AML-193 (cell line): ENCODE results near the gene CPNE4.

ENCODE experiments used
- DNase-seq, 2 experiments: peaks; one replicate each; lab custom pipeline; 2025; lab: John Stamatoyannopoulos, UW

The CPNE4 gene

DNA sequence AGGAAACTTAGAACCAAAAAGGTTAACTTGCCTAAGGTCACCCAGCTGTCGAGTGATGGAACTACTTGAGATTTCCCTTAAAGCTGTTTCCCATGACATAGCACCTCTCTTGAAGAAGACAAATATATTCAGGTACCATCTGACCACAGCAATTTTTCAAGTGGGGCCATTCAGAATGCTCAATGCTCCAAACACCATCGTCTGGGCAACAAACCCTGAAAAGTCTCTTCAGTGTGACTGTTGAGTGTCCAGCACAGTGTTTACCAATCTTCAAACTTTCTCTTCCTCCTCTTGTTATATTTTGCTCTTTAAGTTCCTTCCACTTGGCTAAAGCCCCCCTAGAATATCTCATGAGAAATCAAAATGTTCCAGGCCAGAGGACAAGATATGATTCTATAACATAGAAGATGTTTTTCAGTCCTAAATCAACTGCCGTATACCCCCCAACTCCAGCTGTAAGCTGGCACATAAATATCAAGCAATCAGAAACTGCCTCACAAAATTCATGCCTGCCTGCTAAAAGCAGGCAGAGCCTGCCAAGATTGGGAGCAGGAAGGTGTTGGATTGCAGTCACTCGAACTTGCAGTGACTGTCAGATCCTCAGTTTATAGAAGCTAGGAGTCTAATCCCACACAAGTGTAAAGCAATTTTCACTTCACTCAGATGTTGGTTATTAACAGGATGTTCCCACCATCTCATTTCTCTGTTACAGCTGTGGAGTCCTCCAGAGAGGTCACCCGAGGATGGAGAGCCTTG, 301.6 kb downstream of the CPNE4 start:
- no peak for DNase-seq

DNA sequence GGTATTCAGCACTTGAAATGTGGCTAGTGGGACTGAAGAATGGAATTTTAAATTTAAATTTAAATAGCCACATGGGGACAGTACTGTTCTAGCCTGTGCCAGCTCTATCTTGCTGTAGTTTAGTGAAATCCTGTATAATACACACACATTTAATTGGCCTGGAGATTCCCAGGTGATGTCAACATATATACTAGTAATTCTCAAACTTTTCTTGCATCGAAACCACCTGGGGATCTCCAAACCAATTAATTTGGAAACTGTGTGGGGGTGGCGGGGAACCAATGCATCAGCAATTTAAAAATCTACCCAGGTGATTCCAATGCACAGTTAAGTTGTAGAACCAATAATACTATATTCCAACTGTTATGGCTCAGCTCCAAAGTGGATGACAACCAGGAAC, 303.1 kb downstream of the CPNE4 start:
- DNase-seq = no peak

DNA sequence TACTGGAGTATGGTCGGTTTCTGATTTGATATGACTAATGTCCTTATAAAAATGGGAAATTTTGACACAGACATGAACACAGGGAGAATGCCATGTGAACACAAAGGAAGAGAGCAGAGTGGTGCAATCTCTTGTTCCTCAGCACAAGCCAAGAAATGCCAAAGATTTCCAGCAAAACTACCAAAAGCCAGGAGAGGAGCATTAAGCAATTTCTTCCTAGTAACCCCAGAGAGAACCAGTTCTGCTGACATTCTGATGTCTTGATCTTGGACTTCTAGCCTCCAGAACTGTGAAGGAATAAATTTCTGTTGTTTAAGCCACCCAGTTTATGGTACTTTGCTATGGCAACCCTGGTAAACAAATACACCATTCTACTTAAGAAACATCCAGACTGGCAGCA, 304.2 kb downstream of the CPNE4 start:
- no peak for DNase-seq

DNA sequence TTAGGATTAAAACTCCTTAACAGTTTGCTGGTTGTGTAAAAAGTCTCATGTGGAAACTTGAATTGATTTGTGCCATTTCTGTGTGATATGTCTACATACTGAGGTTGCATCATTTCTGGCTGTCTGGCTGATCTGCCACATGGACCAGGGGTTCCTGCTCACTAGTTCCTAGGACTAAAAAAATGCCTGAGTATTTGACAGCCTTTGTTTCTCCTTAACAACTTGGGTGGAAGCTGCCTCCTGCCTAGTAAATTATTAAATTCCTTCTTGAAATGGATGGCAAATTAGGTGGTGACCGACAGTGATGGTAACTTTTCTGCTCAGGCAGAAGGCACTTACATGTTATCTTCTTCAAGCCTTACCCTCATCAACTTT, 305.2 kb downstream of the CPNE4 start:
- no peak for DNase-seq

DNA sequence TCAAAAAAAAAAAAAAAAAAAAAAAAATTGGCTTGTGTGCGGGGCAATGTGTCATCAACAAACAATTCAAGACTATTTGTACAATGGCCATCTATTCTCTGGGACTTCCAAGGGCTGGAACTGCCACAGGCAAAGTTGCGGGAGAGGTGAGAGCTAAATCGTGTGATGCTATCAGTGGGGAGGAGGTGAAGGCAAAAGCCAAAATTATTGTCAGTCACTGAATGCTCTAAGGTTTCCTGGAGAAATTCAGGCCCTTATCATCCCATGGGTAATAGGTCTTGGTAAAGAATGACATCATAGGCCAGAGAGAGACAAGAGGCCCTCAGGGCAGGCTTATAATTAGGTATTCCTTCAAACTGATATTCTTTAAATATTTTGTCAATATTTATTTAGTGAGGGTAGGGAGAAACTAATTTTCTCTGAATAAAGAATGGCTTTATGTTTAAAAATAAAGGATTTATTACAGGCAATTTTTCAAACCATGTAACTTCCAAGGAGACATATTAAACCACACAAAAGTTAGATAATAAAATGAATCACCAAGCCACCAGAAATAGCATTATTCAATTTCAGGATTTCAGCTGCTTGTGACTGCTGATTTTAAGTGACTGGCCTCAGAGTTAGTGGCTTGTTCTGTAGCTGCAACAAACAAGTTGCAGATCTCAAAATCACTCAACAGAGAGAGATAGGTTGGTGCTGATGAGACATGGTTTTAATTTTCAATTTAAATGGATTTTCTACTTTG, 305.7 kb downstream of the CPNE4 start:
- no peak for DNase-seq

DNA sequence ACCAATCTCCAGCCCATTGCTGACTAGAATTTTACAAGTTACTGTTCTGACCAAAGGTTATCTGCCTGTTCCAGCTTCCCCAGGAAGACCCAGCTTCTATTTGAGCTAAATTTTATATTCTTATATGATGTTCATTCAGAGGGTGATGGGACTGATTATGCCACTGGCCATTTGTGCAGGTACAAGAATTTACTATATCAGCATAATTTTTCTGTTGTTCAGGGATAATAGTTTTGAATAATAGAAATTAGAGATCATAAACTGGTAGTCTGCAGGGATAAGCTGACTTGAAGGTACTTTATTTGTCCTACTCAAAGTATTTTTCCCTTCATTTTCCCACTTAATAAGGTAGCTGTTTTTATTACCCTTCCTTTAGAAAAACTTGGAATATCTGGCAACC, 309.4 kb downstream of the CPNE4 start:
- no peak for DNase-seq

DNA sequence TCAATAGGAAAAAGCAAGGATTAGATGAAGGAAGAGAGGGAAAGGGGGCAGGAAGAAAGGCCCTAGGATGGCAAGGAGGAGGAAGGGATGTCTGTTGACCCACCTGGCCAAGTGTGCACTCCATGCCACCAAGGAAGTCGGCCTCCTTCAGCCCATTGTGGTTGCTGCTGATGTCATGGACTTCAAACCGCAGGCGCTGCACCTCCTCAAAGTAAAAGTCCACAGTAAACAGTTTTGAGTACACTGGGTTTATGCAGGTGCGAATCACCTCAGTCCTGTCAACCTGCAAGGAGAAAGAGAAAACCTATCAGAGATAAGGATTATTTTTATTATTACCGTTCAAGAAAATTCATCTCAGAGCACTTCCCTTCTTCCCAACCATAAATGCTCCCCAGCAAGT, 311.5 kb downstream of the CPNE4 start:
- no peak for DNase-seq

DNA sequence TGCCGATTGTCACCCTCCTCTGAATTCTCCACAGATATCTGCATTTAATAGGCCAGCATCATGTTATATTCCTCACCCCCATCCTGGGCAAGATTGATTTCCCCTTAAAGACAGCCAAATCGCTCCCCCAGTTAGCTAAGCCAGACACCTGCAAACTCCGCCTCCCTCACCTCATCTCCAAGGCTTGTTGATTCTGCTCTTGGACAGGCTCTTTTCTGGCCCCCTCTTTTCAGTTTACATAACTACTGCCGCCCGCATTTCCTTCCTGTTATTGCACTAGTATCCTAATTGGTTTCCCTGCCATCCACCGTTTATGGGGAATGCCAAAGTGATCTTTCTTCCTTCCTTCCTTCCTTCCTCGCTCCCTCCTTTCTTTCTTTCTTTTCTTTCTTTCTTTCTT, 317.3 kb downstream of the CPNE4 start:
- no peak for DNase-seq

DNA sequence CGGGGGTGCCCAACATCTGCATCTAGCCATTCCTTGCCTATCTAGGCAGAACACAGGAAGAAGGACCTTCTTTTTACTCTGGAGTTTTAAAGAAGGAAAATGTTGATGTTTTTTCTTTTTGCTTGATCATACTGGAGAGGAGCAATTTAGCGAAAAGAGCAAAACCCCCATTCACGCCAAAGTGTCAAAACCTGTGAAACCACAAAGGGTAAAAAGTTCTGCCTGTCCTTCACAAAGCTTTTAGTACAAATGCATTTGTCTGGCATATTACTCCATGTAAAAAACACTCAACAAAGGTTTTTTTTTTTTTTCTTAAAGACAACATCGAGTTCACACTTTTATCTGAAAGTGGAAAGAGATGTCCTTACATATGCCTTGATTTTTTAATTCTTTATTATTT, 317.9 kb downstream of the CPNE4 start:
- DNase-seq = no peak

DNA sequence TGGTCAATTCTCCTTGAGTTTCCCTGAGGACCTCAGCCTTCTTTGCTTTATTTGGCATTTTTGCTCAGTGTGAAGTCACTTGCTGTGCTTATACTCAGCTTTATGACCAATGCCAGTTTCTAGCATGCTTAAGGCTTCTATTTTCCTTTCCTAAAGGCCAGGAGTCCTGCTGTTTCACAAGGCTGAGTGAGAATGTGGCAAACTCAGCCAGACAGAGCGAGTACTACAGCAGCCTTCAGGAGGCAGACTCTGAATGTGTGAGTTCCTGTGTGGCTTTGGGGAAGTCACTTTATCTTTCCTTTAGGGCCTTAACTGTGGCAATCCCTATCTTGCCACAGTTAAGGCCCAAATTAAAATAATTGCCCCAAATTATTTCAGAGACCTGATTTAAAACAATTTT, 318.8 kb downstream of the CPNE4 start:
- DNase-seq = no peak

DNA sequence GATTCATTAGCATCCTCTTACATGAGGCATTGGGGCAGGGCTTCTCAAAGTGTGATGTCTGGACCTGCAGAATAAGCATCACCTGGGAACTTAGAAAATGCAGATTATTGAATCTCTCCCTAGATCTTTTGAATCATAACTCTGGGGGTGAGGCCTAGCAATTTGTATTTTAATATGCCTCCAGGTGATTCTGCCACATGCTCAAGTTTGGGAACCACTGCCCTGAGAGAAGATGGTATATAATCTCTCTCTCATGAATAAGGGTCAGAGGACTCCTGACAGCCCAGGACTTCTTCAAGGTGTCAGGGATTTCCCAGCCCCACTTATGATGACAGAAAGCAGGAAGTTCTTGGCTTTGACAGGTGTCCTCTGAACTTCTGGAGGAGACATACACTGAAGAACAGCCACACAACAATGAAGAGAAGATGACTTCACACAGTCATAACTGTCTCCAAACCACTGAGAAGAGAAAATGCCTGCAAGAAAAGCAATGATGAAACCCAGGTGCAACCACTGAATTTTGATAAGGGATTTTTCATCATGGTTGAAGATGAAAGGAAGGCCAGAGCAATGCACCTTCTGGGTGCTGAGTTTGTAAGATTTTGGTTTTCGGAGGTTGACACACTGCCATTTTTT, 320.1 kb downstream of the CPNE4 start:
- DNase-seq = no peak

DNA sequence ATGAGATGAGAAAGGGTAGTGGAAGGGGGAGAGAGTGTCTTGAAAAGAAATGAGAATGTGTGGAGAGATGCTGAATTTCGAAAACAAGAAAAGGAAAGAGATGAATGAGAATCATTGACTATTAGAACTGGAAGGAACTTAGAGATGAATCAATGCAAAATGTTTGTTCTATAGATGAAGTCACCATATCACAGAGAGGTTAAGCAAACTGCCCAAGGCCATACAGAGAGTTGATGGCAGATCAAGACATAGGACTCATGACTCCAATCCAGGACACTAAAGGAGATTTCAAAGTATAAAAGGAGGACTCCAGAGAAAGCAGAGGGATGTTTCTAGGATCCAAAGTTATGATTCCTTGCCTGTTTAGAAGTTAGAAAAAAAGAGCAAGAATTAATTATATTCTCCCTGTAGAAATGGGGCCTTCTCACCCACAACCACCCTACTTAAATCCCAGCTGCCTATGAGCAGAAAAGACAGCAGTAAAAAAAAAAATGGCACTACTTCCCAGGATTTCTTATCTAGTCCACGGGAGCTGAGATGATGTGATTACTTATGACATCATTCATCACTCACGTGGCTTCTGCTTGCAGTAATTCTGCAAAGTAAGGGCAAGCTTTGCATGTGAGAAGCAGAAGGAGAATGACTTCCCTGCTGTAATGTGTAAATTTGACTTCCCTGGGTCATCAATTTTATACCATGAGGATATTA, 321.2 kb downstream of the CPNE4 start:
- no peak for DNase-seq

DNA sequence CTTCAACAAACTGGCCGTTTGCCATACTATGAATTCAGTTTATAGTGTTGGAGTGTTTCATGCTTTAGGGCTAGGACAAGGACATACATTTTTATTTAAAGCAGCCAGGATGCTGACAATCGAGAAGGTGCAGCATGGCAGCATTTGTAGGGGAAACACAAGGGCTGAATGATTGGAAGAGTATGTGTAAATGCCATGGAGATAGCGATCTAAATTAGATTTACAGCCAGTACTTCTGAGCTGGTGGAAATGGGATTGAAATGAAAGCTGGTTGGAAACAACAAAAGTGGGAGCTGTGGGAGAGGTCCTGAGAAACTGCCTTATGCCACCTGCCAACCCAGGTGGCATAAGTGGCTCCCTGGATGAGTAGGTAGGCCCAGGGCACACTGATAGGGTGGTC, 322.2 kb downstream of the CPNE4 start:
- no peak for DNase-seq

DNA sequence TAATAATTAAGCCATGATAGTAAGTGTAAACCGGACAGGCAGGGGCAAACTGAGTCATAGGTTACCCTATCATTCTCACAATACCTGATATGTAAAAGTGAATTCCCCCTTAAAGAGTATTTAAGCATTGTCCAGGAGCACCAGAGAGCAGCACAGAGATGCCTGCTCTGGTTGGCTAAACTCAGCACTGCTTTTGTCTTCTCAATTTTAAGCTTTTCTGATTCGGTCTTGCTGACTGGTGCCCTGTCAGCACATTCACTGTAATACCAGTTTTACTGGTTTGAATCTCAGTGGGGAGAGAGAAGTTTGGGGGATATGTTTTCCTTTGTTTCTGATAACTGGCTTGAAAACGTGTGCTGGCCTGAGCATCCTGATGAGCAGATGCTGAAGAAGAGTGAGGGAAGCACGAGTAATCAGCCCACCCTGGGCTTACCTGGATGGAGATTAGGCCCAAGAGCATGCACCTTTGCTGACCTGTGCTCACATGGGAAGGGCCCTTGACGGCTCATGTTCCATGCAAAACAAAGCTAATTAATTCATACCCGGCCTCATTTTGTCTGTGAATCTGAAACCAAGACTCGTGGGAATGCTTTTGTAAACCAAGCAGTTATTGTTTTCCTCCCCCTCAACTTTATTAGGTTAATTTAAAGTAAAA, 323.6 kb downstream of the CPNE4 start:
- DNase-seq = no peak

DNA sequence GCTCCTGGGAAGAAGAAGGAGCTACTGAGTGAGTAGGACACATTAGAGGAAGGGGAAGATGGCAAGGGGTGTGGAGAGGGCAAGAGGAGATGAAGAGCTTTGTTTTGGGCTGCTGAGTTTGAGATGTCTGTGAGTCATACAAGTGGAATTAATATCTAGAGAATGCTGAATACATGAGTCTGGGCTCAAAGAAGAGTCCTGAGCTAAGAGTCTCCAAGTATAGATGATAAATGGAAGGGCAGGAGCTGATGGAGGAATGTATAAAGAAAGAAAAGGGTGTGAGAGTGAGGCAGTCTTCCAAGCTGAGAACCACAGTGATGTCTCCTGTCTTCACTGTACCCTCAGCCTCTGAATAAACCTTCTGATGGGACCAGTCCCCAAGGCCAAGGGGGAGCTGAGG, 326.6 kb downstream of the CPNE4 start:
- DNase-seq = no peak

DNA sequence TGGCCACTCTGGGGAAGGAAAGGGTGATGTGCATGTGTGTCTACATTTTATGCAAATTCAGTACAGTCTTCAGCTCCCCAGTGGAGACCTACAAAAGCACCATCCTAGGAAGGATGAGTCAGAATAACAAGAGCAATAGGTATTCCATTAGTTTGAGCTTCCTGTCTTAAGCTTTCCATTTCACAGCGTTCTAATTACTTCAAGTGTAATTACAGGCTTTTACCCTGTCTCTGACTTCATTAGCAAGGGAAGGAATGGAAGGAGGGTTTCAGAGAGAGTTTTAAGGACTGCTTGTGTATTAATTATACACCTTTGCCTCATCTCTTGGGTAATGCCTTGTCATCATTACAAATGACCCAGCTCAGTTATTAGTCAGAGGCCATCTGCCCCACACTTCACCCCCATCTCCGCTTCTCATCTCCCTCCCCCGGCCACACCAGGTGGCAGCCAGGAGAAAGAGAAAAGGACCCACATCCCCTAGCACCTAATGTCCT, 329.2 kb downstream of the CPNE4 start:
- no peak for DNase-seq

DNA sequence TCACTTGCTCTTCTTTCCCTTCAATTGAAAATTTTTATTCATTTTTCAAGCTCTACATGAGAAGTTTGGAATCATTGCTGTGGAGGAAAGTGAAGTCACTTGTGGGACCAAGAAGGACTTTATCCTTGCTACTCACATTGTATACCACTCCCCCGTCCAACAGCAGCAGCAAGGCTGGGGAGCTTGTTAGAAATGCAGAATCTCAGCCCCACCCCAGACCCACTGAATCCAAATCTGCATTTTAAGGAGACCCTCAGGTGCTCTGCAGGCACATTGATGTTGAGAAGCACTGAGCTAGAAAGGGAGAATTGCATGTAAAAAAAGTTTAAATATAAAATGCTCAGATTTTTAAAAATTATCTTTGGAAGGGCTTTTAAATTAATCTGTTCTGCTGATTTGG, 329.7 kb downstream of the CPNE4 start:
- no peak for DNase-seq

DNA sequence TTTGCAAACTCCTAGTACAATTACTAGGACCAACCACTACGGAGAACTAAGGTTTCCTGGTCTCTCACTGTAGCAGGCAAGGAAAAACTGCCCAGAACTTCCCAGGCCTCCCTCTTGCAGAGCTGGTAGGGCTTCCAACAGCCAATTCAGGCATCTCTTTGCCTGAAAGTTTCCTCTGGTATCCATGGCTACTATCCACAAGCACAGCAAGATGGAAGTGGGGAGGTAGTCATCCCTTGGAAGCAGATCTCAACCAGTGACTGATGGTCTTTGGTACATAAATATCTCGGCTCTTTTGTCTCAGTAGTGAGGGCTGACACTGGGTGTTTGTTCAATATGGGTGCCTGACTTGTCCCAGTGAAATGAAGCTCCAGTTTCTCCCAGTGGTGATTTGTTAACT, 330.7 kb downstream of the CPNE4 start:
- no peak for DNase-seq

DNA sequence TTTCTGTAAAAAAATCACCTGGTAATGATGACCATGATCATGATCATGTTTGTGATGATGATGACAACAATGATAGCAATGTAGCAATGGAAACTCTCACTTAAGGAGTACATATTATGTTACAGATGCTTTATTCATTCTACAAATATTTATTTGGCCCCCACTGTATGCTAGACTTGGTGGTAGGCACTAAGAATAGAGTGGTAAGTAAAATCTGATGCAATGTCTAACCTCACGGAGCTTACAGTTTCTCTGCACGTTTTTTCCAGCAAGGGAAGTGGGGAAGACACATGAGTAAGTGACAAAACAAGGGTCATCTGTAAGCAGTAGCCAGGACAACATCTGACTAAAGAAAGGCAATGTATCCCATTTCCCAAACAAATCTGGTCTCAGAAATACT, 332.7 kb downstream of the CPNE4 start:
- DNase-seq = no peak

DNA sequence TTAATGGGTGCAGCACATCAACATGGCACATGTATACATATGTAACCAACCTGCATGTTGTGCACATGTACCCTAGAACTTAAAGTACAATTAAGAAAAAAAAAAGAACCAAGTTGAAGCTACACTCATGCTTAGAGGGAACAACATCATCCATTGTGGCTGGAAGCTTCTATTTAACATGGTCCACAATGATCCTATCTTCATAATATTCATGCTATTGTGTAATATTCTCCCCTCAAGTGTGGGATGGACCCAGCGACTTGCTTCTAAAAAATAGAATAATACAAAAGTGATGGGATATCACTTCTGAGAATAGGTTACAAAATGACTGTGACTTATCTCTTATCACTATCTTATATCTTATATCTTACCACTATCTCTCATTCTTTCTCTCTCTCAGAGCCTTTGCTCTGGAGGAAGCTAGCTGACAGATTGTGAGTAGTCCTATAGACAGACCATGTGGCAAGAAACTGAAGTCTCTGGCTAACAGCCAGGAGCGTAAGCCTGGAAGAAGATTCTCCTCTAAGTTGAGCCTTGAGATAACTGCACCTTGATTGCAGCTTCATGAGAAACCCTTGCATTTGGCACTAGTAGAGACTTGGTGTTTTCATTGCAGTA, 333.6 kb downstream of the CPNE4 start:
- no peak for DNase-seq

DNA sequence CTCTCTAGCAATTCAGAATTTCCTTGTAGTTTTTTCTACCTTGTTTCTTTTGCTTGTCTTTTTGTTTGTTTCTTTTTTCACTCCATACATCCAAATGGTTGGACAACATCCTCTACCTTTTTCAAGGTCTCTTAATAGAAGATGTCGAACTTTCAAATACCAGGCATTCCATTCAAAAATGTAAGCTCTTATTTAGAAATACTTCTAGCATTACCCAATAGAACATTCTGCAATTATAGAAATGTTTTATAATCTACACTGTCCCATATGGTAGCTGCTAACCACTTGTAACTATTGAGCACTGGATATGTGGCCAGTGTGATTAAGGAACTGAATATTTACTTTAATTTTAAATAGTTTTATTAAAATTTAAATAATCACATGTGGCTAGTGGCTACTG, 335.8 kb downstream of the CPNE4 start:
- no peak for DNase-seq

DNA sequence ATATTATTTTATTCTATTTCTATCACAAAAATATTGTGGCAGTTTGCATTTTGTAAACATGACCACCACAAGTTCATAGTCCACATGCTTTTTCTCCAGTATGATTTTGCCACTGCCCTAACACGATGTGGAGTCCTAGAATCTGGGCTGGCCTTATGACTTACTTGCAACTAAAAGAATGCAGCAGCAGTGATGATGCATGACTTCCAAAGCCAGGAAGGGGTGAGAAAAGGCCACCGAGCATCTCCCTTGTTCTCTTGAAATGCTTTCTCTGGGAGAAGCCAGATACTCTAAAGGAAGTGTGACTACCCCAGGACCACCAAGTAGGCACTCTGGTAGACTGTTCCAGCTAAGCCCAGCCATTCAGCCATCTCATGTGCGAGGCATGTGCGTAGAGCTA, 340.4 kb downstream of the CPNE4 start:
- DNase-seq = no peak
